Ovary (tissue), 9 donors: ENCODE measurements around the gene SLC66A3. TPM values are rescaled to one million over a fixed set of nuclear protein-coding genes. Genes with fewer than 3 reads are reported as not detected.

Experiments
- DNase-seq, 5 donors: peaks; one replicate each; pipeline ENCODE4 v3.0.0-alpha.2; 2019 to 2020
- H3K27ac ChIP-seq, 2 donors: fragments of 200-600 bp; one replicate each; pipeline versions ENCODE4 v1.5.1 to v1.8.0; 2019 to 2022
- H3K27me3 ChIP-seq: fragments of 200-600 bp; one replicate; pipeline ENCODE4 v1.8.0; 2022
- H3K36me3 ChIP-seq: fragments of 200-600 bp; sonication (generic); one replicate; pipeline ENCODE4 v1.5.1; 2019
- H3K4me1 ChIP-seq: one replicate; pipeline ENCODE4 v1.8.1; 2013; ENCODE audit warnings: mild to moderate bottlenecking, moderate library complexity; ENCODE audit not compliant: insufficient read depth
- H3K4me3 ChIP-seq: fragments of 200-600 bp; sonication (generic); one replicate; pipeline ENCODE4 v1.5.1; 2017
- H3K9me3 ChIP-seq, 2 donors: fragments of 200-600 bp in 1 of 2; sonication (generic) in 1 of 2; one replicate each; pipeline versions ENCODE4 v1.5.1 to v1.8.1; 2013 to 2019; ENCODE audit warnings: mild to moderate bottlenecking in 1 of 2, moderate library complexity in 1 of 2
- EP300 ChIP-seq: sonication (generic); formaldehyde crosslinking; IDR thresholded peaks from one replicate; pipeline ENCODE4 v1.6.1; 2017; ENCODE audit warnings: antibody characterized with exemption
- POLR2A ChIP-seq: fragments of 450-650 bp; IDR thresholded peaks from one replicate; pipeline ENCODE4 v1.6.1; 2017; ENCODE audit warnings: antibody characterized with exemption, mild to moderate bottlenecking, moderate library complexity
- WGBS, 3 donors: extraction: QIAGEN DNeasy Blood & Tissue Kit in 1 of 3; methylation state at CpG; one replicate each; pipeline versions ENCODE4 v1.1.5 to v1.1.7; 2013 to 2017; 5-methylcytosine and 5-hydroxymethylcytosine counted together
- intact Hi-C, 4 donors: fragments of 100-400 bp; cut with DNase I; formaldehyde crosslinking; loops; one replicate each; pipeline versions ENCODE4 v1.11.0 to v1.15.1; 2022 to 2023
- polyA plus RNA-seq, 2 donors: library from polyadenylated mRNA; stranded (reverse); fragments of 200-250 nt in 1 of 2; fragments of 350-450 nt in 1 of 2; fragmentation: Illumina TruSeq in 1 of 2; extraction: RNeasy Lipid Tissue Mini Kit (QIAGEN cat#74804) in 1 of 2; gene quantifications; one replicate each; pipeline ENCODE4 v1.2.3, GENCODE V29; 2013 to 2014
- total RNA-seq, 7 donors: library from RNA; depleted of rRNA in 2 of 7; stranded (reverse); fragments of >200 nt in 2 of 7; fragmentation: NEBNext Ultra II Directional in 3 of 7; extraction: Animal tissue kit (Norgen Biotek cat#: 25700) in 3 of 7; gene quantifications; one replicate each; pipeline versions ENCODE4 v1.1.0 to v1.2.4, GENCODE V29; 2016 to 2023
- TF ChIP-seq, protein P1 (sequence below), 3 donors: fragments of 450-650 bp in 2 of 3; fragments of 200-600 bp in 1 of 3; IDR thresholded peaks; one replicate each; pipeline versions ENCODE4 v1.5.1 to v1.8.0; 2016 to 2022; ENCODE audit warnings: antibody characterized with exemption in 3 of 3, mild to moderate bottlenecking in 1 of 3
- donor health status: DM: no; HTN: no; CAD: no; lungs with moderate emphysema.
- donor health status: DM: no; HTN: no; CAD: no.
- donor health status: Bipolar disorder and iron deficiency.
- donor health status: DM: yes; HTN: yes; CAD: no.
- donor health status: DM: no; HTN: no; CAD: no.
- donor health status: DM: yes; HTN: yes; CAD: no.

The SLC66A3 gene
- total and polyA plus RNA-seq, 9 donors = 22.9 to 76.2 (median 30.9) TPM

- no peaks in the 10 kb centered on the region for H3K36me3 ChIP-seq
- DNase-seq = no peak
- TF ChIP-seq EP300 (no peak), POLR2A (no peak)
- TF ChIP-seq, protein P1, sequence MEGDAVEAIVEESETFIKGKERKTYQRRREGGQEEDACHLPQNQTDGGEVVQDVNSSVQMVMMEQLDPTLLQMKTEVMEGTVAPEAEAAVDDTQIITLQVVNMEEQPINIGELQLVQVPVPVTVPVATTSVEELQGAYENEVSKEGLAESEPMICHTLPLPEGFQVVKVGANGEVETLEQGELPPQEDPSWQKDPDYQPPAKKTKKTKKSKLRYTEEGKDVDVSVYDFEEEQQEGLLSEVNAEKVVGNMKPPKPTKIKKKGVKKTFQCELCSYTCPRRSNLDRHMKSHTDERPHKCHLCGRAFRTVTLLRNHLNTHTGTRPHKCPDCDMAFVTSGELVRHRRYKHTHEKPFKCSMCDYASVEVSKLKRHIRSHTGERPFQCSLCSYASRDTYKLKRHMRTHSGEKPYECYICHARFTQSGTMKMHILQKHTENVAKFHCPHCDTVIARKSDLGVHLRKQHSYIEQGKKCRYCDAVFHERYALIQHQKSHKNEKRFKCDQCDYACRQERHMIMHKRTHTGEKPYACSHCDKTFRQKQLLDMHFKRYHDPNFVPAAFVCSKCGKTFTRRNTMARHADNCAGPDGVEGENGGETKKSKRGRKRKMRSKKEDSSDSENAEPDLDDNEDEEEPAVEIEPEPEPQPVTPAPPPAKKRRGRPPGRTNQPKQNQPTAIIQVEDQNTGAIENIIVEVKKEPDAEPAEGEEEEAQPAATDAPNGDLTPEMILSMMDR (IDR thresholded peaks at IDR 0.05) = no peak
- H3K4me1 ChIP-seq = no peaks in the 10 kb centered on the region
- H3K9me3 ChIP-seq = no peaks in the 10 kb centered on the region
- intact Hi-C loops = loop anchor here in 3 of 4 donors (5.0 to 10.0 kb wide), 2 partner anchors 288 to 291 kb away; no protein-coding TSS in a partner anchor
- 89 to 93% (median 90%) methylated on average over 10 to 12 of the region's 12 CpGs for WGBS, 3 donors
- H3K27me3 ChIP-seq = no peaks in the 10 kb centered on the region
- H3K27ac ChIP-seq = no peak overlapping the region
- no peak overlapping the region for H3K4me3 ChIP-seq
Observed at GRCh38 chr2:11123001-11123809, 32.1 kb upstream of the SLC66A3 start.

DNA sequence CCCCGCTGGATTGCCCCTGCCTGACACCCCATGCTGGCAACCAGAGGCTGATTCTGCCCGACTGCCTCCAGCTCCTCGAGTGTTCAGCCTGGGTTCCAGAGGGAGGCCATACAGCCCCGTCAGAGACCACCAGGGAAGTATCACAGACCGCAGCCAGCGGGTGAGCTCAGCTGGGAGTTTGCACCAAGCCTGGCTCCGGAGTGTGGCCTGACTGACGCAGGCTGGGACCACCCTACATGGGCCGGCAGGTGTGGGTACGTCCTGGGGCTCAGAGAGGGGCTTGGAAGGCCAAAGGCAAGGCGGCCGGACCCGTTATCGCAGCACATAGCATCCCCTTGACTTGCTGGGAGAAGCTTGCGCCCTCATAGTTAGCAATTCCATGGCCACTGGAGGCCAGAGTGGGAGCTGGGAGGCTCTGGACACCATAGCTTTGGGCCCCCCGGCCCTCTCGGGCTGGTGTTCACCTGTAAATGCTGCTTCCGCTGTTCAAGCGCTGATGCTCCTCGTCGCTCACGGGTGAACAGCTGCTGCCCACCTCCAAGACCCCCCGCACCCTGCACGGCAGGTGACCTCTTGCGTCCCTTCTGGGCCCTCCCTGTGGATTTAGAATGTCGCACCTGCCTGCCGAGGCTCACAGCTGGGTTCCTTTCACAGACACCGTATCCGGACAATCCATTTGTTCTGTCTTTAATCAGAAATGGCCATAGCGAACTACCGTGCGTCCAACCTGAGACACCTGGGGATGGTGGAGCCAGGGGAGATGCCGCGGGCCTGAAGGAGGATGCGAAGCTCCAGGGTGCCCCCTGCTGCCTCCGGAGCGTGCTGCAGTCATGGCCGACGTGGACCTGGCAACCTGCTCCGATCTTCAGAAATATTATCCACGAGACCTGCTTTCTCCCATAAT is 31.2 kb upstream of the SLC66A3 start:
- Histone ChIP-seq H3K27ac (no peak overlapping the region), H3K4me1 (no peaks in the 10 kb centered on the region), H3K9me3 (no peaks in the 10 kb centered on the region), H3K36me3 (no peaks in the 10 kb centered on the region), H3K4me3 (no peak overlapping the region), H3K27me3 (no peaks in the 10 kb centered on the region)
- peak in 2 of 5 donors; percentile 67 to 76 for DNase-seq
- TF ChIP-seq, protein P1 (IDR thresholded peaks at IDR 0.05) = no peak
- TF ChIP-seq EP300 (no peak), POLR2A (no peak)
- 54 to 62% (median 58%) methylated on average over 40 to 41 of the region's 41 CpGs for WGBS, 3 donors
- intact Hi-C loops = loop anchor here (2.0 to 10.0 kb wide), 3 partner anchors 289 to 292 kb away; no protein-coding TSS in a partner anchor

DNA sequence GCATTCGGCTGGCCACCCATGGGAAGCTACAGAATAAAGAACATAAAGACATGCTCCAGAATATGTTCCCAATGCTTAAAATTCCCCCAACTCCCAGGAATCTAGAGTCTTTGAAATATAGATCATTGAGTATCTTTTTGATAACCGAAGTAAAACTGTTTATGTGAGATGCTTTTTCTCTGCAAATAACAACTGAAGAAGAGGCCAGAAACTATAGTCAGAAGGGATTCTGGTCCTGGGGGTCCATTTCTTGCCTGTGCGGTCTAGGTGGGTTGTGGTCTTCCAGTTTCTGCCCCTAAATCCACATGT is 30.6 kb upstream of the SLC66A3 start:
- DNase-seq = no peak
- Histone ChIP-seq H3K27me3 (no peaks in the 10 kb centered on the region), H3K27ac (no peak overlapping the region), H3K36me3 (no peaks in the 10 kb centered on the region), H3K4me1 (no peaks in the 10 kb centered on the region), H3K9me3 (no peaks in the 10 kb centered on the region), H3K4me3 (no peak overlapping the region)
- TF ChIP-seq, protein P1 (IDR thresholded peaks at IDR 0.05) = no peak
- no peak for TF ChIP-seq EP300
- no peak for TF ChIP-seq POLR2A
- intact Hi-C loops = loop anchor here (2.0 to 10.0 kb wide), 3 partner anchors 290 to 292 kb away; no protein-coding TSS in a partner anchor
- WGBS, 3 donors = 46 to 58% (median 57%) methylated on average over 3 of the region's 3 CpGs

GRCh38 chr2:11127761-11128160 is 27.5 kb upstream of the SLC66A3 start:
- H3K4me1 ChIP-seq = peaks cover 4% of the 10 kb centered on the region
- no peaks in the 10 kb centered on the region for H3K27me3 ChIP-seq
- TF ChIP-seq POLR2A (no peak), EP300 (no peak)
- no peaks in the 10 kb centered on the region for H3K9me3 ChIP-seq
- intact Hi-C loops = loop anchor here in 1 of 4 donors (10.0 kb wide), 1 partner anchor 293 kb away; no protein-coding TSS in a partner anchor
- no peak overlapping the region for H3K4me3 ChIP-seq
- H3K27ac ChIP-seq = no peak overlapping the region
- H3K36me3 ChIP-seq = no peaks in the 10 kb centered on the region
- WGBS, 3 donors = 38 to 51% (median 46%) methylated on average over 5 of the region's 5 CpGs
- no peak for DNase-seq
